Psoas muscle (tissue), 8 donors: ENCODE measurements around the gene TPGS2. TPM values are rescaled to one million over a fixed set of nuclear protein-coding genes. Genes with fewer than 3 reads are reported as not detected.

Experiments
- ATAC-seq, 4 donors: fragments of 200-7000 bp; cut with Tn5 transposase; one replicate each; pipeline ENCODE4 v1.9.1; 2020; ENCODE audit warnings: moderate library complexity in 3 of 4, mild to moderate bottlenecking in 2 of 4
- DNase-seq, 2 donors: peaks; one replicate each; pipeline ENCODE4 v3.0.0-alpha.2; 2020
- H3K27ac ChIP-seq: fragments of 200-600 bp; one replicate; pipeline ENCODE4 v1.8.0; 2022
- H3K27me3 ChIP-seq, 3 donors: fragments of 200-600 bp in 1 of 3; one replicate each; pipeline versions ENCODE4 v1.6.1 to v1.8.0; 2013 to 2022; ENCODE audit warnings: low read length in 2 of 3, mild to moderate bottlenecking in 2 of 3, moderate library complexity in 1 of 3; ENCODE audit not compliant: insufficient read depth in 3 of 3
- H3K36me3 ChIP-seq, 2 donors: fragments of 200-600 bp in 1 of 2; one replicate each; pipeline versions ENCODE4 v1.6.1 to v1.8.0; 2013 to 2022; ENCODE audit warnings: low read depth in 1 of 2, mild to moderate bottlenecking in 1 of 2, moderate library complexity in 1 of 2; ENCODE audit not compliant: insufficient read depth in 1 of 2
- H3K4me1 ChIP-seq: fragments of 200-600 bp; one replicate; pipeline ENCODE4 v1.8.0; 2022
- H3K4me3 ChIP-seq: fragments of 200-600 bp; one replicate; pipeline ENCODE4 v1.8.0; 2022; ENCODE audit warnings: mild to moderate bottlenecking
- H3K9me3 ChIP-seq: fragments of 200-600 bp; one replicate; pipeline ENCODE4 v1.8.0; 2022
- WGBS, 3 donors: extraction: QIAGEN DNeasy Blood & Tissue Kit; methylation state at CpG; one replicate each; pipeline versions ENCODE4 v1.1.6 to v1.1.7; 2013; 5-methylcytosine and 5-hydroxymethylcytosine counted together
- intact Hi-C, 2 donors: fragments of 100-400 bp; cut with DNase I; formaldehyde crosslinking; loops; one replicate each; pipeline versions ENCODE4 v1.11.0 to v1.14.2; 2022
- polyA plus RNA-seq, 3 donors: library from polyadenylated mRNA; stranded (reverse); fragments of 200-250 nt; gene quantifications; one replicate each; pipeline ENCODE4 v1.2.3, GENCODE V29; 2013
- total RNA-seq, 4 donors: library from RNA; stranded (reverse); fragmentation: NEBNext Ultra II Directional in 2 of 4; extraction: Animal tissue kit (Norgen Biotek cat#: 25700) in 2 of 4; gene quantifications; one replicate each; pipeline versions ENCODE4 v1.2.1 to v1.2.4, GENCODE V29; 2021 to 2023
- TF ChIP-seq, protein P1 (sequence below): fragments of 200-600 bp; IDR thresholded peaks from one replicate; pipeline ENCODE4 v1.8.0; 2022; ENCODE audit warnings: antibody characterized with exemption
- donor health status: healthy with polysubstance abuse.
- donor health status: DM: no; HTN: no; CAD: no; lungs with moderate emphysema.
- donor health status: Bipolar disorder and iron deficiency.
- donor health status: healthy.
- donor health status: DM: yes; HTN: yes; CAD: no.
- donor health status: DM: no; HTN: no; CAD: no.
- donor health status: DM: no; HTN: no; CAD: no.
- donor health status: DM: yes; HTN: yes; CAD: no.

The TPGS2 gene
- total and polyA plus RNA-seq, 7 donors: 8.8 to 17.7 (median 13.5) TPM

DNA sequence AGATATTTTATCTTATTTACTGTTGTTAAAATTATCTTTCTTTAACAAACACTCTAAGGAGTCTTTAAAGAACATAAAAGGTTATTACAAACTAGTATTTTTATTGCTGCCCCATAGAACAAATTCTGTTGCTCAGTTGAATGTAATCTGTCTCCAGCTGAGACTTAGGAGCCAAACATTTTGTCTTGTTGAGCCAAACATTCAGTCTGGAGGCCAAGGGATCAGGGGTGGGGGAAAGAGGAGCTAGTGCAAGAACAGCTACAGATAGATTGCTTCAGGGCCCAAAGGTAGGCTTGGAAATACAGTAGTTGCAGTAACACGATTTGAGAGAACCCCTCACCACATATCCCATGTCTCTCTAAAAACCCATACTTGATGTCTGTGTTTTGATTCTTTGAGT lies 51.2 kb downstream of the TPGS2 start:
- no peaks in the 10 kb centered on the region for H3K9me3 ChIP-seq
- TF ChIP-seq, protein P1, sequence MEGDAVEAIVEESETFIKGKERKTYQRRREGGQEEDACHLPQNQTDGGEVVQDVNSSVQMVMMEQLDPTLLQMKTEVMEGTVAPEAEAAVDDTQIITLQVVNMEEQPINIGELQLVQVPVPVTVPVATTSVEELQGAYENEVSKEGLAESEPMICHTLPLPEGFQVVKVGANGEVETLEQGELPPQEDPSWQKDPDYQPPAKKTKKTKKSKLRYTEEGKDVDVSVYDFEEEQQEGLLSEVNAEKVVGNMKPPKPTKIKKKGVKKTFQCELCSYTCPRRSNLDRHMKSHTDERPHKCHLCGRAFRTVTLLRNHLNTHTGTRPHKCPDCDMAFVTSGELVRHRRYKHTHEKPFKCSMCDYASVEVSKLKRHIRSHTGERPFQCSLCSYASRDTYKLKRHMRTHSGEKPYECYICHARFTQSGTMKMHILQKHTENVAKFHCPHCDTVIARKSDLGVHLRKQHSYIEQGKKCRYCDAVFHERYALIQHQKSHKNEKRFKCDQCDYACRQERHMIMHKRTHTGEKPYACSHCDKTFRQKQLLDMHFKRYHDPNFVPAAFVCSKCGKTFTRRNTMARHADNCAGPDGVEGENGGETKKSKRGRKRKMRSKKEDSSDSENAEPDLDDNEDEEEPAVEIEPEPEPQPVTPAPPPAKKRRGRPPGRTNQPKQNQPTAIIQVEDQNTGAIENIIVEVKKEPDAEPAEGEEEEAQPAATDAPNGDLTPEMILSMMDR: no peak
- no peak overlapping the region for H3K27ac ChIP-seq
- H3K27me3 ChIP-seq: no peaks in the 10 kb centered on the region
- 35 to 52% (median 50%) methylated on average over 1 of the region's 1 CpG for WGBS, 3 donors
- H3K4me3 ChIP-seq: no peak overlapping the region
- peak in 1 of 4 donors; percentile 57 for ATAC-seq
- H3K36me3 ChIP-seq: peaks cover 0 to 12% of the 10 kb centered on the region in 2 donors
- H3K4me1 ChIP-seq: peaks cover 23% of the 10 kb centered on the region
- no peak for DNase-seq
- intact Hi-C loops: no loop called here

DNA sequence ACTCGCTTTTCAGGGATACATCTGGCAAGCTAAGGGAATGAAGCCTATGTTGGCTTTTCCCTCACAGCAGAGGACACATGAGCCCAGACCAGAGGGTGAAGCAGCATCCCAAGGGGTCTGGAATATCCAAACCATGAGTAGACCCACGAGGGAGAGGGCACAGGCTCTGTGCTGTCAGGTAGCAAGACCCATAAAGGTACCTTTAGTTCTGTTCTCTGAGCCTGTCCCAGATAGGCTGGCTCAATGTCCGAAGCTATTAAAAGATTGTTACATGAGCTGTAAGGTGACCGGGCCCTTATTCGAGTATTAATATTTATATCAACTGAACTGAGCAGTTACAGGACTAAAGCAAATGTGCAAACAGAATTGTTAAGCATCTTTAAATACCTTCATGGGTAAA lies 52.2 kb downstream of the TPGS2 start:
- peak overlapping the region; percentile 64 for H3K27ac ChIP-seq
- TF ChIP-seq, protein P1: no peak
- peak; percentile 81 to 95 (median 86) for ATAC-seq
- H3K36me3 ChIP-seq: peaks cover 0 to 12% of the 10 kb centered on the region in 2 donors
- DNase-seq: no peak
- H3K9me3 ChIP-seq: no peaks in the 10 kb centered on the region
- no peak overlapping the region for H3K4me3 ChIP-seq
- H3K27me3 ChIP-seq: no peaks in the 10 kb centered on the region
- WGBS, 3 donors: 44 to 55% (median 47%) methylated on average over 5 of the region's 5 CpGs
- intact Hi-C loops: no loop called here
- peaks cover 23% of the 10 kb centered on the region for H3K4me1 ChIP-seq

DNA sequence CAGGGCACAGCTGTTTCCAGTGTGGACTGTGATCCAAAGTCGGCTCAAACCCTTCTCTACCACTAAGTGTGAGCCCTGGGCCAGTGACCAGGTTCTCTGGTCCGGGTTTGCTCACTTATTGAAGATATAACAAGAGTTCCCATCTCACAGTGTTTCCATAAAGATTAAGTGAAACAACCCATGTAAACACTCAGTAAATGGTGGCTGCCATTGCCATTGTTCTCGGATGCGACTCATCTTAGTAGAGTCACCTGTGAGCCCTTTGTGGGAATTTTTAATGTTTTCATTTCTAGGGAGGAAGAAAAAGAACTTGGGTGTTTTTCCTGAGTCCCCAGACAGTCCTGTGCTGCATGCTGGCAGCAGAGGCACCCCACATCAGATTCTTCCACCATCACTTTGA lies 53.4 kb downstream of the TPGS2 start:
- Histone ChIP-seq H3K27ac (no peak overlapping the region), H3K4me1 (peaks cover 23% of the 10 kb centered on the region), H3K4me3 (no peak overlapping the region), H3K9me3 (no peaks in the 10 kb centered on the region), H3K27me3 (no peaks in the 10 kb centered on the region), H3K36me3 (peaks cover 0 to 8% of the 10 kb centered on the region in 2 donors)
- TF ChIP-seq, protein P1: no peak
- no peak for DNase-seq
- 72 to 85% (median 75%) methylated on average over 4 of the region's 4 CpGs for WGBS, 3 donors
- intact Hi-C loops: no loop called here
- ATAC-seq: no peak

DNA sequence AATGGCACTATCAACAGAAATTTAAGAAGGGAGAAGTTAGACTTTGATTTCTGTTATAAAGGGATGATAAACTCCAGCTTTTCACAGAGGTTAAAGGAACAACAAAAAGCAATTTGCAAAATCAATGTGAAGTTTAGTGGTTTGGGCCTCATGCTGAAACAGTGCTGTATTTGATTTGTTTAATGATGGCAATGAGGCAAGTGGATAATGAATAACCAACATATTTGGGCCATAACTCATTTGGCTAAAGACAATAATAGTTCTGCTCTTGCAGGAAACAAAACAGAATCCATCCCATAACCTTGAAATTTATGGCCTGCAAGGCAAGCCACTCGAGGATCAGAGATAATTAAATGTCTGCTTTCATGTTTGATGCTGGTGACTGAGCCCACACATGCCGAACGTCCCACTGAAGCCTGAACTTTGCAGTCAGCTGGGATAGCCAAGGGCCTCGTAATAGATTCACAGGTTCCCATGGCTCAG lies 56.5 kb downstream of the TPGS2 start:
- H3K9me3 ChIP-seq: no peaks in the 10 kb centered on the region
- TF ChIP-seq, protein P1: no peak
- intact Hi-C loops: no loop called here

DNA sequence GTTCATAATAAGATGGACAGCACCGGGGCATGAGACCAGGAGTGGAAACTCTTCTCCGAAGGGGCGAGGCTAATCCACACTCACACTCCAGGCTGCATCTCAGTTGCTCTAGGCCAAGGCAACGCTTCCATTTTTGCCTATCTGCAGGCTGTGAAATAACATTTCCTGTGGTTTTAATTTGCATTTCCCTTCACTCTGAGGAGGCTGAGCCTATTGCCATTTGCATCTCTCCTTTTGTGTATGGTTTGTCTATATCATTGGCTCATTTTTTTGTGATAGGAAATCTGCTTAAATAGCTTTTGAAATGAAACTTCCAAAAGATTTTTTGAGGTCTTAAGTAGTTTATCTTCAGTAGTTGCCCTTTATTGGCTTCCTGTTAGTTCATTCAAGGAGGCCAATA lies 57.6 kb downstream of the TPGS2 start:
- no peak overlapping the region for H3K27ac ChIP-seq
- intact Hi-C loops: loop anchor here in 1 of 2 donors (2.0 kb wide), 1 partner anchor 42 kb away; no protein-coding TSS in a partner anchor
- H3K36me3 ChIP-seq: no peaks in the 10 kb centered on the region
- H3K4me3 ChIP-seq: no peak overlapping the region
- H3K27me3 ChIP-seq: no peaks in the 10 kb centered on the region
- no peaks in the 10 kb centered on the region for H3K9me3 ChIP-seq
- TF ChIP-seq, protein P1: no peak
- WGBS, 3 donors: 80 to 87% (median 87%) methylated on average over 4 of the region's 4 CpGs
- ATAC-seq (no peak), DNase-seq (no peak)
- H3K4me1 ChIP-seq: peaks cover 4% of the 10 kb centered on the region

More for the DNA sequence above, 56.5 kb downstream of the TPGS2 start:
- Histone ChIP-seq H3K36me3 (no peaks in the 10 kb centered on the region), H3K4me3 (no peak overlapping the region), H3K27ac (no peak overlapping the region), H3K4me1 (peaks cover 11% of the 10 kb centered on the region), H3K27me3 (no peaks in the 10 kb centered on the region)
- WGBS, 3 donors: 69 to 80% (median 78%) methylated on average over 4 of the region's 4 CpGs
- ATAC-seq (no peak), DNase-seq (no peak)
